H1 (cell line): ENCODE measurements around the gene ZNFX1. TPM values are rescaled to one million over a fixed set of nuclear protein-coding genes. Genes with fewer than 3 reads are reported as not detected.
A peak's percentile ranks its signal among the peaks of the same experiment; 100 is the strongest.
"Not testable (repeated sequence)": the region's sequence is repeated elsewhere in the genome, so short reads cannot be mapped to it uniquely, and the experiment has no call there.

ENCODE experiments used
- CTCF ChIA-PET: fragments of 300-600 bp; sonication (Branson Sonifier 250); formaldehyde crosslinking; loops from one replicate; lab custom pipeline; 2021; ENCODE audit not compliant: partially characterized antibody; lab: Charles Lee
- POLR2A ChIA-PET: fragments of 300-600 bp; sonication (Branson Sonifier 250); formaldehyde crosslinking; loops from one replicate; lab custom pipeline; 2021; ENCODE audit warnings: inconsistent platforms; ENCODE audit not compliant: partially characterized antibody; lab: Charles Lee
- DNase-seq, 2 experiments: peaks; one replicate each; pipeline versions ENCODE4 v3.0.0 to v3.0.0-alpha.2; 2010 to 2022; ENCODE audit warnings: low spot score in 2 of 2, low read depth in 1 of 2, mixed read lengths in 1 of 2
- FAIRE-seq: peaks from 2 replicates; lab custom pipeline; 2011; peaks lifted over from hg19 to GRCh38; lab: Jason Lieb, UNC
- H2AFZ ChIP-seq: 2 replicates; pipeline ENCODE4 v1.8.1; 2012; ENCODE audit warnings: low read length, inconsistent platforms
- H2AK5ac ChIP-seq: 2 replicates; pipeline ENCODE4 v1.6.1; 2013; ENCODE audit warnings: low read depth, low read length
- H2BK120ac ChIP-seq: replicated peaks from 2 replicates; pipeline ENCODE3; 2013; ENCODE audit warnings: low read depth, low read length, inconsistent platforms
- H2BK12ac ChIP-seq: 2 replicates; pipeline ENCODE4 v1.6.1; 2013; ENCODE audit warnings: low read depth, low read length
- H2BK15ac ChIP-seq: 2 replicates; pipeline ENCODE4 v1.6.1; 2013; ENCODE audit warnings: low read length
- H2BK20ac ChIP-seq: 2 replicates; pipeline ENCODE4 v1.6.1; 2013; ENCODE audit warnings: low read length
- H2BK5ac ChIP-seq: 2 replicates; pipeline ENCODE4 v1.6.1; 2013; ENCODE audit warnings: low read depth, low read length
- H3K14ac ChIP-seq: 2 replicates; pipeline ENCODE4 v1.6.1; 2013; ENCODE audit warnings: inconsistent platforms; ENCODE audit not compliant: insufficient read length
- H3K18ac ChIP-seq: 2 replicates; pipeline ENCODE4 v1.6.1; 2013; ENCODE audit warnings: low read length; ENCODE audit errors: extremely low read depth
- H3K23ac ChIP-seq: 2 replicates; pipeline ENCODE4 v1.6.1; 2013; ENCODE audit warnings: inconsistent platforms; ENCODE audit not compliant: insufficient read length
- H3K23me2 ChIP-seq: 2 replicates; pipeline ENCODE4 v1.6.1; 2013; ENCODE audit warnings: low read depth, low read length
- H3K27ac ChIP-seq: 2 replicates; pipeline ENCODE4 v1.6.1; 2011; ENCODE audit warnings: low read depth, low read length, inconsistent platforms
- H3K27me3 ChIP-seq, 4 experiments: replicated peaks in 1 of 4; 1 replicate in 1 of 4; 2 replicates in 3 of 4; pipeline versions ENCODE4 v1.6.1 to v1.8.1; 2011 to 2013; ENCODE audit warnings: low read length in 3 of 4, mild to moderate bottlenecking in 3 of 4, inconsistent platforms in 2 of 4, mixed read lengths in 2 of 4, moderate library complexity in 1 of 4; ENCODE audit not compliant: control insufficient read depth in 3 of 4, insufficient read depth in 3 of 4; ENCODE audit errors: extremely low read depth in 1 of 4
- H3K36me3 ChIP-seq, 4 experiments: 2 replicates each; pipeline versions ENCODE4 v1.6.1 to v1.8.1; 2011 to 2013; ENCODE audit warnings: mild to moderate bottlenecking in 4 of 4, low read length in 3 of 4, moderate library complexity in 2 of 4, control low read depth in 1 of 4, inconsistent platforms in 1 of 4; ENCODE audit not compliant: insufficient read depth in 4 of 4, control insufficient read depth in 2 of 4
- H3K4ac ChIP-seq: replicated peaks from 2 replicates; pipeline ENCODE3; 2013; ENCODE audit warnings: low read length, low read depth, mixed read lengths, inconsistent platforms; ENCODE audit not compliant: insufficient read length
- H3K4me1 ChIP-seq, 4 experiments: replicated peaks in 1 of 4; 1 replicate in 1 of 4; 2 replicates in 3 of 4; pipeline versions ENCODE4 v1.6.1 to v1.8.1; 2011 to 2013; ENCODE audit warnings: low read length in 3 of 4, inconsistent platforms in 2 of 4, mixed read lengths in 1 of 4; ENCODE audit not compliant: insufficient read depth in 4 of 4, control insufficient read depth in 3 of 4
- H3K4me2 ChIP-seq, 2 experiments: 2 replicates each; pipeline versions ENCODE4 v1.6.1 to v1.8.1; 2011 to 2013; ENCODE audit warnings: low read depth in 2 of 2, low read length in 2 of 2, control low read depth in 1 of 2, inconsistent platforms in 1 of 2, mild to moderate bottlenecking in 1 of 2; ENCODE audit not compliant: insufficient read depth in 1 of 2
- H3K4me3 ChIP-seq, 4 experiments: fragments of 200-600, 300-600 bp in 1 of 4; sonication (generic), shearing (Covaris generic), sonication (Bioruptor Twin) in 1 of 4; 2 replicates each; pipeline versions ENCODE4 v1.5.1 to v1.8.1; 2011 to 2016; ENCODE audit warnings: low read length in 4 of 4, low read depth in 3 of 4, control low read depth in 2 of 4, inconsistent platforms in 2 of 4, mild to moderate bottlenecking in 2 of 4, mixed read lengths in 1 of 4, moderate library complexity in 1 of 4; ENCODE audit not compliant: insufficient read depth in 2 of 4; ENCODE audit errors: extremely low read depth in 1 of 4
- H3K56ac ChIP-seq: replicated peaks from 2 replicates; pipeline ENCODE3; 2013; ENCODE audit warnings: low read depth, mild to moderate bottlenecking, mixed read lengths, low read length, inconsistent platforms; ENCODE audit not compliant: insufficient read length
- H3K79me1 ChIP-seq: 2 replicates; pipeline ENCODE4 v1.6.1; 2013; ENCODE audit warnings: low read depth, low read length, control low read depth
- H3K79me2 ChIP-seq, 2 experiments: 2 replicates each; pipeline versions ENCODE4 v1.6.1 to v1.8.1; 2012 to 2013; ENCODE audit warnings: low read length in 2 of 2, mild to moderate bottlenecking in 2 of 2, inconsistent platforms in 1 of 2; ENCODE audit not compliant: insufficient read depth in 2 of 2, control insufficient read depth in 1 of 2
- H3K9ac ChIP-seq, 4 experiments: replicated peaks in 1 of 4; 1 replicate in 1 of 4; 2 replicates in 3 of 4; pipeline versions ENCODE4 v1.6.1 to v1.8.1; 2011 to 2013; ENCODE audit warnings: low read depth in 3 of 4, low read length in 3 of 4, control low read depth in 2 of 4, mild to moderate bottlenecking in 2 of 4, moderate library complexity in 2 of 4, inconsistent platforms in 1 of 4; ENCODE audit errors: extremely low read depth in 1 of 4
- H3K9me3 ChIP-seq, 2 experiments: 2 replicates each; pipeline versions ENCODE4 v1.6.1 to v1.8.1; 2012 to 2013; ENCODE audit warnings: mild to moderate bottlenecking in 2 of 2, moderate library complexity in 2 of 2, control low read depth in 1 of 2, inconsistent platforms in 1 of 2, low read depth in 1 of 2, low read length in 1 of 2, mixed read lengths in 1 of 2; ENCODE audit not compliant: insufficient read depth in 2 of 2
- H4K20me1 ChIP-seq, 2 experiments: replicated peaks in 1 of 2; 2 replicates each; pipeline versions ENCODE3 to v1.8.1; 2011 to 2013; ENCODE audit warnings: inconsistent platforms in 2 of 2, low read length in 2 of 2, mild to moderate bottlenecking in 1 of 2; ENCODE audit not compliant: insufficient read depth in 2 of 2, control insufficient read depth in 1 of 2
- H4K5ac ChIP-seq: 2 replicates; pipeline ENCODE4 v1.6.1; 2013; ENCODE audit warnings: low read length, low read depth, mixed read lengths, inconsistent platforms; ENCODE audit not compliant: insufficient read length
- H4K8ac ChIP-seq: 2 replicates; pipeline ENCODE4 v1.8.0; 2013; ENCODE audit warnings: mild to moderate bottlenecking, moderate library complexity, low read length, inconsistent platforms; ENCODE audit not compliant: insufficient read depth; ENCODE audit errors: extremely low read depth
- H4K91ac ChIP-seq: replicated peaks from 2 replicates; pipeline ENCODE3; 2013; ENCODE audit warnings: low read length, mixed read lengths, inconsistent platforms; ENCODE audit not compliant: insufficient read length
- CEBPB ChIP-seq: IDR thresholded peaks from 2 replicates; pipeline ENCODE4 v1.6.1; 2012; ENCODE audit warnings: low read depth, low read length
- WGBS, 2 experiments: shearing (Covaris generic) in 1 of 2; methylation state at CpG; one replicate each; pipeline versions ENCODE4 v1.1.6 to v1.1.7; 2013 to 2015; ENCODE audit warnings: low lambda C conversion rate in 2 of 2, mixed read lengths in 2 of 2, inconsistent platforms in 1 of 2, low coverage in 1 of 2, missing lambda C conversion rate in 1 of 2; ENCODE audit not compliant: insufficient replicate concordance in 2 of 2, insufficient coverage in 1 of 2, insufficient read length in 1 of 2; ENCODE audit errors: extremely low coverage in 1 of 2, missing lambda C conversion rate in 1 of 2; 5-methylcytosine and 5-hydroxymethylcytosine counted together
- polyA plus RNA-seq, 7 experiments: library from polyadenylated mRNA; depleted of rRNA in 3 of 7; stranded (reverse) in 5 of 7; unstranded in 2 of 7; fragments of >200 nt in 5 of 7; fragments of 200-250 nt in 2 of 7; gene quantifications; 1 replicate in 5 of 7; 2 replicates in 1 of 7; 4 replicates in 1 of 7; pipeline versions ENCODE4 v1.2.1 to v1.2.3, GENCODE V29; 2011 to 2013; ENCODE audit warnings: missing spikeins in 2 of 7, mixed read lengths in 2 of 7
- total RNA-seq: library from RNA; stranded (reverse); fragmentation: NEBNext Ultra II Directional; extraction: Animal tissue kit (Norgen Biotek cat#: 25700); gene quantifications from 2 replicates; pipeline ENCODE4 v1.2.1, GENCODE V29; 2021

ZNFX1 gene
- total and polyA plus RNA-seq, 2 of the 8 experiments (the other 6 are each of a cell fraction or from before 2014, with no cell fraction given), result 3.1 to 11.3 TPM

DNA sequence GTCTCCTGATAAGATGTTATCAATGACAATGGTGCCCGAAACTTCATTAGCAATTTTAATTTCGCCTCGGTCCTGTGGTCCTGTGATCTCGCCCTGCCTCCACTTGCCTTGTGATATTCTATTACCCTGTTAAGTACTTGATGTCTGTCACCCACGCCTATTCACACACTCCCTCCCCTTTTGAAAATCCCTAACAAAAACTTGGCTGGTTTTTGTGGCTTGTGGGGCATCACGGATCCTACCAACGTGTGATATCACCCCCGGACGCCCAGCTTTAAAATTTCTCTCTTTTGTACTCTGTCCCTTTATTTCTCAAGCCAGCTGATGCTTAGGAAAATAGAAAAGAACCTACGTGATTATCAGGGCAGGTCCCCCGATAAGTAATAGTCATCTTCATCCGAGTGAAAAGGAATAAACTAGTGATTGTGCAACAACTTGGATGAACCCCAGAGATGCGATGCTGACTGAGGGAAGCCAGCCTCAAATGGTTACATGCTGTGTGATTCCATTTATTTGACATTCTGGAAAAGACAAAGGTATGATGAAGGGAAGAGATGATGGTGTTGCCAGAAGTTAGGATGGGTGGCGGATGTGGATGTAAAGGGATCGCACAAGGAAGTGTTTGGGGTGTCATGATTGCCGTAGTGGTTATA, 16.3 kb upstream of the ZNFX1 start:
- not testable (repeated sequence) for H3K14ac ChIP-seq, H3K79me2 ChIP-seq, H3K9ac ChIP-seq, H3K23ac ChIP-seq, FAIRE-seq, H4K5ac ChIP-seq, H4K8ac ChIP-seq, H3K27me3 ChIP-seq, H3K56ac ChIP-seq, H4K20me1 ChIP-seq, H2AFZ ChIP-seq, H3K79me1 ChIP-seq, H2AK5ac ChIP-seq, H2BK12ac ChIP-seq, H3K4me1 ChIP-seq, H3K23me2 ChIP-seq, H3K9me3 ChIP-seq, H3K27ac ChIP-seq, H2BK120ac ChIP-seq, H3K18ac ChIP-seq, DNase-seq
- Histone ChIP-seq H2BK15ac (0 out of 2 replicates have a peak overlapping the region, but pooled peaks have one; percentile 6), H3K36me3 (peaks cover 4 to 24% (median 13%) of the 10 kb centered on the region in 4 experiments; a peak in 7 of 8 replicates), H3K4me3 (peak overlapping the region in 1 of 4 experiments; percentile 13; a peak in 1 of 8 replicates), H3K4ac (peak overlapping the region; percentile 9), H2BK5ac (peak overlapping the region; percentile 10; the same call in 1 of the 2 replicates), H2BK20ac (peak overlapping the region; percentile 82; the same call in 1 of the 2 replicates), H3K4me2 (peak overlapping the region in 1 of 2 experiments; percentile 32; a peak in 2 of 4 replicates), H4K91ac (peak overlapping the region; percentile 20)
- TF ChIP-seq CEBPB, result peak; percentile 78
- POLR2A ChIA-PET, result interaction anchor here (0.9 to 41.0 kb wide), 2 partner anchors 10 to 25 kb away, joined by 4 to 1132 read pairs; partner anchors contain the start of gene ZNFX1
- CTCF ChIA-PET, result interaction anchor here (0.6 to 0.9 kb wide), 3 partner anchors 10 to 186 kb away, joined by 3 to 4 read pairs (median 4); no protein-coding TSS in a partner anchor
- WGBS, 2 experiments, result 59% methylated on average over 12 of the region's 16 CpGs; no CpG with 5 or more reads in 1 of the 2 experiments
